ENCODE results near the gene NFIB.

The NFIB gene

DNA sequence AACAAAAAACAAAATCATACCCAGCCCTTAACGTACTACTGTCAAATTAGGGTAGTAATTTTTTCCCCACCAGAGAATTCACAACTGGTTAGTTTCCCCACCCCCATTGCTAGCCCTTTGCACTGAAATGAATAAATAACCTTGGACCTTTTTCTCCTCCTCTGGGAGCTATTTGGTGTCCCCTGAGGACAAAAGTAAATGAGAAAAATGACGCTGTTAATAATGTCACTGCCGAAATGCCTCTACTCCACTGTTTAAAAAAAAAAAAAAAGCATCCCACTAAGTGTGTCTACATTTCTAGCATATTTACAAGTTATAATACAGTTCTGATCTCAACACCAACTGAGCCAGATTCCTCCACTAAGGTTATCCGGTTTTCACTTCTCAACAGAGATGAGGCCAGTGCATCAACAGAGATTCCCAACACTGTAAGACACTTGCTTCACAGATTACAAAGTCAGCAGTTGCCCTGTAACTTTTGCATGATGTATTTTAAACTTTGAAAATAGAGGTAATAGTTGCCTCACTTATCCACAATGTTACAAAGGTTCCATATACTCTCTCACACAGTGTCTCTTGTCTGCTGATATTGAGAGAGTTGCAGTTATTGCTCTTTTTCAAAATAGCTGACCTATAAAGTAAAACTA is 5.1 kb upstream of the NFIB start:
- Histone ChIP-seq H3K4me3 (ENCODE audit: low read length in 2 of 2) (peak overlapping the region in 1 of 2 donors; percentile 86), H3K27me3 (ENCODE audit: control insufficient read depth in 1 of 2, insufficient read depth in 2 of 2, low read length in 2 of 2) (no peaks in the 10 kb centered on the region), H3K36me3 (ENCODE audit: control insufficient read depth in 2 of 2, insufficient read depth in 2 of 2, low read length in 2 of 2) (no peaks in the 10 kb centered on the region), H3K4me1 (ENCODE audit: control insufficient read depth, insufficient read depth, low read length) (peaks cover 29% of the 10 kb centered on the region), H3K9ac (ENCODE audit: low read length in 2 of 2) (peak overlapping the region in 1 of 2 donors; percentile 51), H3K27ac (ENCODE audit: low read length) (peak overlapping the region; percentile 81), H3K9me3 (ENCODE audit: control insufficient read depth in 2 of 2, low read length in 2 of 2) (no peaks in the 10 kb centered on the region)

- Histone ChIP-seq H3K27ac (ENCODE audit: low read length) (peak overlapping the region; percentile 81), H3K4me3 (ENCODE audit: low read length in 2 of 2) (peak overlapping the region; percentile 86 to 92), H3K27me3 (ENCODE audit: control insufficient read depth in 1 of 2, insufficient read depth in 2 of 2, low read length in 2 of 2) (no peaks in the 10 kb centered on the region), H3K36me3 (ENCODE audit: control insufficient read depth in 2 of 2, insufficient read depth in 2 of 2, low read length in 2 of 2) (no peaks in the 10 kb centered on the region), H3K4me1 (ENCODE audit: control insufficient read depth, insufficient read depth, low read length) (peaks cover 29% of the 10 kb centered on the region), H3K9me3 (ENCODE audit: control insufficient read depth in 2 of 2, low read length in 2 of 2) (no peaks in the 10 kb centered on the region), H3K9ac (ENCODE audit: low read length in 2 of 2) (peak overlapping the region in 1 of 2 donors; percentile 21)
These were observed 4.4 kb upstream of the NFIB start for GRCh38 chr9:14318361-14318760.

DNA sequence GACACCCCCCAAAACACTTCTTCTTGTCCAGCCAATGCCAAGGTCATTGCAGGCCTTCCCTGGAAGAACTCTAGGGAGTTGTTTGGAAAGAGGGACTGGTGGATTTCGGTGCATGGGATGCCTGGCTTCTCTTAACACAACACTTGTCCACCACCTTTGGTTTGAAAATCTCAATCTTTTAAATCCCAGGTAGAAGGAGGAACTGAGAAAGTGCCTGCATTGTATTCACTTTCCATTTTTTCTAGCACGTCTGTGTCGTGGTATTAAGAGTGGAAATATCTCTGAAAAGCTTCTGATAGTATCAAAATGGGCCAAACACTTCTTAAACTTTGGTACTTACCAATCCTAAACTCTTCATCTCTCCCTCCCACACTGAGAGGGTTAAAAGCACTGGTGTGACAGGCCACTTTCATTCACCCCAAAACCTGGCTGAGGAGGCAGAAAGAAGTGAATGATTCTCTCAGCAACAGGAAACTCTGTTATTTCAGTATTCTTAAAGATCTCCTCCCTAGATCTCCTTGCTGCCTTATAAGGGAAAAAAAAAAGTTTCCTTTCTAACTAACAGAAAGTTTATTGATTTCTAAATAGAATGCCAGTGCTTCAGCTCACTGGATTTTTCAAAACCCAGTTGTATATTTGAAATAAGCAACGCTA is 3.9 kb upstream of the NFIB start:
- Histone ChIP-seq H3K4me1 (ENCODE audit: control insufficient read depth, insufficient read depth, low read length) (peaks cover 29% of the 10 kb centered on the region), H3K4me3 (ENCODE audit: low read length in 2 of 2) (peak overlapping the region; percentile 86 to 92), H3K27ac (ENCODE audit: low read length) (peak overlapping the region; percentile 81), H3K36me3 (ENCODE audit: control insufficient read depth in 2 of 2, insufficient read depth in 2 of 2, low read length in 2 of 2) (no peaks in the 10 kb centered on the region), H3K9me3 (ENCODE audit: control insufficient read depth in 2 of 2, low read length in 2 of 2) (no peaks in the 10 kb centered on the region), H3K9ac (ENCODE audit: low read length in 2 of 2) (peak overlapping the region; percentile 25 to 72), H3K27me3 (ENCODE audit: control insufficient read depth in 1 of 2, insufficient read depth in 2 of 2, low read length in 2 of 2) (no peaks in the 10 kb centered on the region)

DNA sequence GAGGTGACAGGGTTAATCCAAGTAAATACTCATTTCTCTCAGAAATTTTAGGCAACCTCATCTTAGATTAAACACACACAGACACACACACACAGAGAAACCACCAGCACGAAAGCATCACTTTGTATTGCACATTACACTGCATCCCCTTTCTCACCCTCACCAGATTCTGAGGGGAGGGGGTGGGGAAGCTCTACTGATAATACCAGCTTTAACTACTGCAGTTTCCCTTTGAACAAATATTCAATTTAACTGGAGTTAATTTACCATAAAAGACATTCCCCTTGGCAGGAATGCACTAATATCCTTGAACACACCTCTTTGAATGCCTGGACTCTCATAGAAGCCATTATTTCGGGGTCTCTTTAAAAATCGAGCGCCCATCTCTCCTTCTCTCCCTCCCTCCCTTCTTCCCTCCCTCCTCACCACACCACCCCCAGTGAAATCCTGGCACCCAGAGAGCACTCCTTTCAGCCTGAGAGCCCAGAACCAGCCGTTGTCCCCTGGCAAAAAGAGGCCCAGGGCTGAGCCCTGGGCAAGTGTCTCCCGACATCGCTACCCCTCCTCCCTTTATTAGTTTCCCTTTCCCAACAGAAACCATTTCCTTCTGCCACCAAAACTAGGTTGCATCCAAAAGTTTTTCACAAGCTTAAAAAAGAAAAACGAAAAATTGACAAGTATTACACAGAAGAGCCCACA is 2.8 kb upstream of the NFIB start:
- H3K27me3 ChIP-seq (ENCODE audit: control insufficient read depth in 1 of 2, insufficient read depth in 2 of 2, low read length in 2 of 2), result no peaks in the 10 kb centered on the region
- H3K9me3 ChIP-seq (ENCODE audit: control insufficient read depth in 2 of 2, low read length in 2 of 2), result no peaks in the 10 kb centered on the region
- peak overlapping the region; percentile 68 to 69 for H3K9ac ChIP-seq (ENCODE audit: low read length in 2 of 2)
- H3K27ac ChIP-seq (ENCODE audit: low read length), result peak overlapping the region; percentile 81
- no peaks in the 10 kb centered on the region for H3K36me3 ChIP-seq (ENCODE audit: control insufficient read depth in 2 of 2, insufficient read depth in 2 of 2, low read length in 2 of 2)
- peak overlapping the region; percentile 86 to 92 for H3K4me3 ChIP-seq (ENCODE audit: low read length in 2 of 2)
- peaks cover 29% of the 10 kb centered on the region for H3K4me1 ChIP-seq (ENCODE audit: control insufficient read depth, insufficient read depth, low read length)

DNA sequence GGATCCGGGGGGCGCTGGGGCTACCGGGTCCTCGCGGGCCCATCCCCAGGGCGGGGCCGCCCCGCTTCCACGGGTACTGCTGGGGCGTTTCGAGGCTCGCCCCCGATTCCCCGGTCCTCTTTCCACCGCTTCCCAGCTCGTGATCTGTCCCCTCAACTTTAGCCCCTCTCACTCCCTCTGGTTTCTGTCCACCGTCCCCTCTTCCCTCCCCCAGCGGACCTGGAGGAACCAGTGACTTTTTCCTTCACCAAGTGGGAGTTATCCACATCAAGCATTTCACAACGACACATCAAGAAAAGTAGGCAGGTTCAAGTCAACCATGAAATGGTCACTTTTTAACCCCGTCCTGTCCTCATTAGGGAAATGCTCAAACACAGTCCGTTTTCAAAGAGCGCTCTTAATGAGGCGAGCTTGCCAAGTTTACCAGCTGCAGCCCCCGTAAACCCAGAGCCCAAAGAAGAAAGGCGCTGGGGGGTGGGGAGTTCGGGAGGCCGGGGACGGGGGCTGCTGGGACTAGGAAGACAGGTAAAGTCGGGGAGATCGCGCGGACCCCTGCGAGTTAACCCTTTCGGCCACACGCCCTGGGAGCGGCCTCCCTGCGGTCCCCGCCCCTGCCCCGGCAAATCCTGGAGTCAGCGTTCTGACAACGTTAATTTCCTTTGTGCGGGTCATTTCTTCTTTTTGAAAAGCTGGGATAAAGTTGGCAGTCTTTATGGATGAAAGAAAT is 2.1 kb upstream of the NFIB start:
- Histone ChIP-seq H3K4me1 (ENCODE audit: control insufficient read depth, insufficient read depth, low read length) (peaks cover 29% of the 10 kb centered on the region), H3K27me3 (ENCODE audit: control insufficient read depth in 1 of 2, insufficient read depth in 2 of 2, low read length in 2 of 2) (no peaks in the 10 kb centered on the region), H3K27ac (ENCODE audit: low read length) (peak overlapping the region; percentile 81), H3K9ac (ENCODE audit: low read length in 2 of 2) (peak overlapping the region; percentile 68 to 69), H3K36me3 (ENCODE audit: control insufficient read depth in 2 of 2, insufficient read depth in 2 of 2, low read length in 2 of 2) (no peaks in the 10 kb centered on the region), H3K9me3 (ENCODE audit: control insufficient read depth in 2 of 2, low read length in 2 of 2) (no peaks in the 10 kb centered on the region), H3K4me3 (ENCODE audit: low read length in 2 of 2) (peak overlapping the region; percentile 86 to 92)

- Histone ChIP-seq H3K27ac (ENCODE audit: low read length) (peak overlapping the region; percentile 89), H3K9ac (ENCODE audit: low read length in 2 of 2) (peak overlapping the region; percentile 71 to 80), H3K4me3 (ENCODE audit: low read length in 2 of 2) (peak overlapping the region; percentile 92 to 95), H3K4me1 (ENCODE audit: control insufficient read depth, insufficient read depth, low read length) (peaks cover 29% of the 10 kb centered on the region), H3K36me3 (ENCODE audit: control insufficient read depth in 2 of 2, insufficient read depth in 2 of 2, low read length in 2 of 2) (no peaks in the 10 kb centered on the region), H3K27me3 (ENCODE audit: control insufficient read depth in 1 of 2, insufficient read depth in 2 of 2, low read length in 2 of 2) (no peaks in the 10 kb centered on the region), H3K9me3 (ENCODE audit: control insufficient read depth in 2 of 2, low read length in 2 of 2) (no peaks in the 10 kb centered on the region)
These were observed 1.3 kb upstream of the NFIB start for GRCh38 chr9:14314929-14315874.

GRCh38 chr9:14314424-14314928 is 535 bp upstream of the NFIB start:
- peaks cover 29% of the 10 kb centered on the region for H3K4me1 ChIP-seq (ENCODE audit: control insufficient read depth, insufficient read depth, low read length)
- peak overlapping the region; percentile 85 to 95 for H3K4me3 ChIP-seq (ENCODE audit: low read length in 2 of 2)
- no peaks in the 10 kb centered on the region for H3K27me3 ChIP-seq (ENCODE audit: control insufficient read depth in 1 of 2, insufficient read depth in 2 of 2, low read length in 2 of 2)
- no peaks in the 10 kb centered on the region for H3K9me3 ChIP-seq (ENCODE audit: control insufficient read depth in 2 of 2, low read length in 2 of 2)
- H3K36me3 ChIP-seq (ENCODE audit: control insufficient read depth in 2 of 2, insufficient read depth in 2 of 2, low read length in 2 of 2), result no peaks in the 10 kb centered on the region
- peak overlapping the region; percentile 78 to 80 for H3K9ac ChIP-seq (ENCODE audit: low read length in 2 of 2)
- peak overlapping the region; percentile 89 for H3K27ac ChIP-seq (ENCODE audit: low read length)

DNA sequence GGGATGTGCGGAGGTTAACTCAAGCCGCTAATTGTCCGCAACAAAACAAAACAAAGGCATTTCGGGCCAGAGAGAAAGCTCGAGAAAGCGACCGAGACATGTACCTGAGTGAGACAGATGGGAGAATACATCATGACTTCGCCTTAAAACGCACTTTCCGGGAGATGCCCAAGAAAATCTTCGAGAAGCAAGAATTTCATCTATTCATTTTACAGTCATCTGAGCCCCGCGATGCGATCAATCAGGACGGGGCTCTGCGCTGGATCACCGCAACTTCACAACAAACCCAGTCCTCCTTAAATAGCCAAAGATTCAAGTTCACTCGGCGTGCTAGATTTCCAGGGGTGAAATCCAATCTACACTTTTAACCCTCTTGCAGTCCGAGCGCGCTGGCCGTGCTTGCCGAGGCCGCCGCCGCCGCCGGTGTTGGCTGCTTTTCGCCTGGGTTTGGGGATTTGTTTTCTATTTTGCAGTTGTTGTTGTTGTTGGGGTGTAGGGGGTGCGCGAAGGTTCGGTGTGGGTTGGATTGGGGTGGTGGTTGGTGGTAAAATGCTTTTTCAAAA is 482 bp downstream of the NFIB start:
- Histone ChIP-seq H3K4me1 (ENCODE audit: control insufficient read depth, insufficient read depth, low read length) (peaks cover 28% of the 10 kb centered on the region), H3K27me3 (ENCODE audit: control insufficient read depth in 1 of 2, insufficient read depth in 2 of 2, low read length in 2 of 2) (no peaks in the 10 kb centered on the region), H3K36me3 (ENCODE audit: control insufficient read depth in 2 of 2, insufficient read depth in 2 of 2, low read length in 2 of 2) (no peaks in the 10 kb centered on the region), H3K9ac (ENCODE audit: low read length in 2 of 2) (peak overlapping the region; percentile 85 to 88), H3K4me3 (ENCODE audit: low read length in 2 of 2) (peak overlapping the region; percentile 95 to 99), H3K27ac (ENCODE audit: low read length) (peak overlapping the region; percentile 82), H3K9me3 (ENCODE audit: control insufficient read depth in 2 of 2, low read length in 2 of 2) (no peaks in the 10 kb centered on the region)

DNA sequence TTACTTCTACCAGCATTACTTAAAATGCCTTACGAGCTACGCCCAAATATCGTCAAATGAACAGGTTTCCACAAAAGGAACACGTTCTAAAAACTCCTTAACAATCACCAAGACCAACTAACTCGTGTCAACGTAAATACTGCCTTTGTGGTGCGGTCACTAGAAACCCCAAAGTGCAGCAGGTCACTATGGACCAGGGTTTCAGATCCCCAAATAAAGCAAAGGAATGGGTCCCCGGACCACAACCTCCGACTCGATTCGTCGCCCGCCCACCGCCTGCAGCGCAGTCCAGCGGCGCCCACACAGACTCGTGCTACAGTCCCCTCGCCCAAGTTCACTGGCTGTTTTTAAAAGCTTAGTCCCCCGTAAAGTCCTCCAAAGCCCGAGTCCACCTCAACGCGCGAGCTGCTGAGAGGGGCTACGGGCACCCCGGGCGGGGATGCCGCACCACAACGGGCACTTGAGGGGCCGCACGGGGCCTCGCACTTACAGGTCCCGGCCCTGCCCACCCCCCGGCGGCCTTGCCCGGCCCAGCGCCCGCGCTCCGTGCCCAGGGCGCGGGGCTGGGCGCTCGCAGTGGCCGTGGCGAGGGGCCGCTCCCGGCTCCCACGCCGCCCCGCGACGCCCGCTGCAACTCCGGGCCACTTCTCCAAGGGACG is 1.1 kb downstream of the NFIB start:
- peaks cover 25% of the 10 kb centered on the region for H3K4me1 ChIP-seq (ENCODE audit: control insufficient read depth, insufficient read depth, low read length)

More for the DNA sequence above, 1.1 kb downstream of the NFIB start:
- Histone ChIP-seq H3K27ac (ENCODE audit: low read length) (peak overlapping the region; percentile 82), H3K9me3 (ENCODE audit: control insufficient read depth in 2 of 2, low read length in 2 of 2) (no peaks in the 10 kb centered on the region), H3K9ac (ENCODE audit: low read length in 2 of 2) (peak overlapping the region; percentile 85 to 88), H3K27me3 (ENCODE audit: control insufficient read depth in 1 of 2, insufficient read depth in 2 of 2, low read length in 2 of 2) (no peaks in the 10 kb centered on the region), H3K4me3 (ENCODE audit: low read length in 2 of 2) (peak overlapping the region; percentile 95 to 99), H3K36me3 (ENCODE audit: control insufficient read depth in 2 of 2, insufficient read depth in 2 of 2, low read length in 2 of 2) (no peaks in the 10 kb centered on the region)
